GM18511 (cell line): Measurements from ENCODE around the gene MSRB1.
"Not testable (repeated sequence)": the region's sequence is repeated elsewhere in the genome, so short reads cannot be mapped to it uniquely, and the experiment has no call there.

Source experiments
- ATAC-seq: cut with Tn5 transposase; IDR thresholded peaks from one replicate; pipeline ENCODE4 v1.9.1; 2021; ENCODE audit warnings: mild to moderate bottlenecking, moderate library complexity; ENCODE audit not compliant: unreplicated experiment

Gene MSRB1

GRCh38 chr16:1962161-1963153 lies 19.5 kb upstream of the MSRB1 start:
- ATAC-seq = not testable (repeated sequence)

DNA sequence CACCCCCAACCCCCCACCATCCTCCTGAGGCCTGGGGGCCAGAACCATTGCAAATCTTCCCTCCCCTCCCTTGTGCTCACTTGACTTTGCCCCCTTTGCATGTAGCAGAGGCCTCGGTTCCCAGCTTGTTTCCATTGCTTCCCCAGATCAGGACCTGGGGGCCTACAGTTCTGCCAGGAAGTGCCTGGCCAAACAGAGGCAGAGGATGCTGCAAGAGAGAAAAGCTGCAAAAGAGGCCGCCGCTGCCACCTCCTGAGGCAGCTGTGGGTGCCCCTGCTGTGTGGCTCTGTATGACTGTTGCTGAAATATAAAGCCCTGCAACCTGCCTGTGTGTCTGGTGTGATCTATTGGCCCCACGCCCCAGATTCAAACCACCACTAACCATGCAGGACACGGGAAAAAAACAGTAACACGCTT lies 18.7 kb upstream of the MSRB1 start:
- ATAC-seq = no peak

DNA sequence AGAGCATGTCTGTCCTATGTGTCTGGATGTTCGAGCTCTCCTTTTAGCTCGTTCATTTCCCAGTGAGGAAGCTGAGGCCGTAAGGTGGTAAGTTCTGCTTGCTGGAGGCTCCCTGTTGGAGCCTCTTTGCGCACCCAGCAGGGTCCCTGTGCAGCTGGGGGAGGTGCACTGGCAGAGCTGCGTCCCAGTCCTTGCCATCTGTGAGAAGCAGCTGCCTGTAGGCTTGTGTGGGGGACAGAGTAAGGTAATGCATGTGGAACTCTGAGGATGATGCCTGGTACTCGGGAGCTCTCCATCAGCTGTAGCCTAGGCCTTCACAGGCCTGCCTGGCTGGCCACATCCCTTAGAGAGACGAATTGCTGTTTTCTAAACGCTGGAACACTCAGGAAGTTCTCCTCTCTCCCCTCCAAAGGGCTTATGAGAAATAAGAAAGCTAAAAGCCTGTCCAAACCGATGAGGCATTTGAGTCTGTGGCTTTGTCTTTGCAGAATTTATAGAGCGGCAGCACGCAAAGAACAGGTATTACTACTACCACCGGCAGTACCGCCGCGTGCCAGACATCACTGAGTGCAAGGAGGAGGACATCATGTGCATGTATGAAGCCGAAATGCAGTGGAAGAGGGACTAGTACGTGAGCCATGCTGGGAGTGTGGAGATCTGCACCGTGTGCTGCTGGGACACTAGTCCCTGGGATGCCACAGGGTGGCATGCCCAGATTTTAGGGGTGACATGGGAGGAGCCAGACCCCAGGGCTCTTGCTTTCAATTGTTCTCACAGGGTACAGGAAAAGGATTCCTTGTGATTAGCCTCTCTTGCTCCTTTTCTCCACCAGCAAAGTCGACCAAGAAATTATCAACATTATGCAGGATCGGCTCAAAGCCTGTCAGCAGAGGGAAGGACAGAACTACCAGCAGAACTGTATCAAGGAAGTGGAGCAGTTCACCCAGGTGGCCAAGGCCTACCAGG lies 17.9 kb upstream of the MSRB1 start:
- ATAC-seq = no peak

- ATAC-seq = peak; percentile 75
Measured at GRCh38 chr16:1959269-1960039, 16.5 kb upstream of the MSRB1 start, which contains the start of gene NDUFB10. TSS of gene NDUFB10 (plus strand) at chr16:1959538. CDS start at chr16:1959625, 87 bp downstream.

DNA sequence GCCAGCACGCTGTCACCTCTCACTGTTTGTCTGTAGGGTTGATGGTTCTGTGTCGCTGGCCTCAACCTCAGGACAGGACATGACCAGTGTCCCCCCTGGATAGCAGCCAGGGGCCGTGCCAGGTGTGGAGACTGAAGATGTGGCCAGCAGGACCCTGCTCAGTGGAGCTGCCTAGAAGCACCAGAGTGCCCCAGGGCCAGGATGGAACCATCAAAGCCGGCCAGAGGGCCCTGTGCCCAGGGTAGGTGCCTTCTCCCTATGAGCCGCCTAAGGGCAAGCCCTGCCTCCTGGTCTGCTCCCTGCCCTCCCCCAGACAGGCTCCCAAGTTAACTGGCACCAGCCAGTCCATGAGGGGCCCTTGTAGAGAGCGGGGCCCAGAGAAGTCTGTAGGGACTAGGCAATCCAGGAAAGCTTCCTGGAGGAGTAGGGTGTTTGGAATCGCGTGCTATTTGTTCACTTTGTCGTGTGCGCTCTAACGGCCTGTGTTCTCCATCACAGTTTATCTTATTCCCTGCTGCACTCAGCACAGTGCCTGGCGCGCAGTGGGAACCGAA lies 15.8 kb upstream of the MSRB1 start:
- no peak for ATAC-seq

- not testable (repeated sequence) for ATAC-seq
Measured at GRCh38 chr16:1958143-1958491, 15.1 kb upstream of the MSRB1 start.

DNA sequence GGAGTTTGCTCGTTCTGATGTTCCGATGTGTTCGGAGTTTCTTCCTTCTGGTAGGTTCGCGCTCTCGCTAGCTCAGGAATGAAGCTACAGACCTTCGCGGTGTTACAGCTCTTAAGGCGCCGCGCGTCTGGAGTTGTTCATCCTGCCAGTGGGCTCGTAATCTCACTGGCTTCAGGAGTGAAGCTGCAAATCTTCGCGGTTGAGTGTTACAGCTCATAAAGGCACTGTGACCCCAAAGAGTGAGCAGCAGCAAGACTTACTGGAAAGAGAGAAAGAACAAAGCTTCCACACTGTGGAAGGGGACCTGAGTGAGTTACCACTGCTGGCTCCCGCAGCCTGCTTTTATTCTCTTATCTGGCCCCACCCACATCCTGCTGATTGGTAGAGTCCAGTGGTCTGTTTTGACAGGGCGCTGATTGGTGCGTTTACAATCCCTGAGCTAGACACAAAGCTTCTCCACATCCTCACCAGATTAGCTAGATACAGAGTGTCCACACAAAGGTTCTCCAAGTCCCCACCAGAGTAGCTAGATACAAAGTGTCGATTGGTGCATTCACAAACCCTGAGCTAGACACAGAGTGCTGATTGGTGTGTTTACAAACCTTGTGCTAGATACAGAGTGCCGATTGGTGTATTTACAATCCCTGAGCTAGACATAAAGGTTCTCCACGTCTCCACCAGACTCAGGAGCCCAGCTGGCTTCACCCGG lies 14.6 kb upstream of the MSRB1 start:
- ATAC-seq = not testable (repeated sequence)

DNA sequence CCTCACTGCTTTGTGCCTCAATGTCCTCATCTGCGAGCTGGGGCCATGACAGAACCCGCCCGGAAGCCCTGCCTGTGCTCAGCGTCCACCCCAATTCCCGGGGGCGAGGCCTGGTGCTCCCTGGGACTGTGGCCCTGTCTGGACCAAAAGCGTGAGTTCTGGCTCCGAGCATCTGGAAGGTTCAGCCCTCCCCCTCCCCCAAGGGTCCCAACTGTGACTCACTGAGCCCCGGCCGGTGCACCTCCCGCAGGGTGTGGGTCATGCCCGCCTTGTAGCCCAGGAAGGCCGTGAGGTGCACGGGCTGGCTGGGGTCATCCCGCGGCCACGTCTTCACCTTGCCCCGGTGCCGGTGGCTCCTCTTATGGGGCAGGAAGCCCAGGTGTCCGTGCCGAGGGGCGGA lies 10.7 kb upstream of the MSRB1 start:
- no peak for ATAC-seq

DNA sequence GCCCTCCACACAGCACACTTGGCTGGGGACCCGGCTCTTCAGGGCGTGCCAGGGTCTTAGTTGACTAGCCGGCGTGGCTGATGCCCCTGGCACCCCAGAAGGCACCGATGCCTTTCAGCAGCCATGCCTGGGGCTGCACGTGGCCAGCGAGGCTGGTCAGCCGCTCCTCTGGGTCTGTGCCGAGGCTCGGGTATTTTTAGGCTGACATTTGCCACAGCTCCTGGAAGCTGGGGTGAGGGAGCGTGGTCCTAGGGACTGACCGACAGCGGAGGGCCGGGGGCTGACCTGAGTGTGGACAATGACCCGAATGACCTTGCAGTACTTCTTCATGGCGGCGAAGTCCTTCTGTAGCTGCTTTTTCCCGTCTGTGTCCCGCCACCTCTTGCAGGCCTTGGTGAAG lies 7.6 kb upstream of the MSRB1 start:
- ATAC-seq = no peak

- no peak for ATAC-seq
Measured at GRCh38 chr16:1950047-1950446, 7.0 kb upstream of the MSRB1 start.

DNA sequence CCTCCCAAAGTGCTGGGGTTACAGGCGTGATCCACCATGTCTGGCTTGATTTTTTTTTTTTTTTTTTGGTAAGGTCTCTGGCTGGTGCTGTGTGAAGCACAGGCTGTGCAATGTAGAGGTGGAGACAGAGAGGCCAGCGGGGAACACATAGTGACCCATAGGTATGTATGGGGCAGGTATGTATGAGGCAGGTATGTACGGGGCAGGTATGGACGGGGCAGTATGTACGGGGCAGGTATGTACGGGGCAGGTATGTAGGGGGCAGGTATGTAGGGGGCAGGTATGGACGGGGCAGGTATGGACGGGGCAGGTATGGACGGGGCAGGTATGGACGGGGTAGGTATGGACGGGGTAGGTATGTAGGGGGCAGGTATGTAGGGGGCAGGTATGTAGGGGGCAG lies 6.5 kb upstream of the MSRB1 start:
- ATAC-seq = no peak

DNA sequence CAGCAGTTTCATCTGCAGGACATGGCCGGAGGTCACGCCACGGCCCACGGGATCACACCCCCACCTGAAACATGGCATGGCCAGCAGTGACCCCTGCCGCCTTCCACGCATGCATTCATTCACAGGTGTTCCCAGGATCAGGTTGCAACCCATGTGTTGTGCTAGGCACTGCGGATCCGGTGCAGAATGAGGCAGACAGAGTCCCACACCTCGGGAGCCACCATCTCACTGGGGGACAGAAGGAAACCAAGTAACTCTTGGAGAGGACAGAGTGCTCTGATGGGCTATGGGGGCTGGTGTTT lies 4.3 kb upstream of the MSRB1 start:
- ATAC-seq = no peak

DNA sequence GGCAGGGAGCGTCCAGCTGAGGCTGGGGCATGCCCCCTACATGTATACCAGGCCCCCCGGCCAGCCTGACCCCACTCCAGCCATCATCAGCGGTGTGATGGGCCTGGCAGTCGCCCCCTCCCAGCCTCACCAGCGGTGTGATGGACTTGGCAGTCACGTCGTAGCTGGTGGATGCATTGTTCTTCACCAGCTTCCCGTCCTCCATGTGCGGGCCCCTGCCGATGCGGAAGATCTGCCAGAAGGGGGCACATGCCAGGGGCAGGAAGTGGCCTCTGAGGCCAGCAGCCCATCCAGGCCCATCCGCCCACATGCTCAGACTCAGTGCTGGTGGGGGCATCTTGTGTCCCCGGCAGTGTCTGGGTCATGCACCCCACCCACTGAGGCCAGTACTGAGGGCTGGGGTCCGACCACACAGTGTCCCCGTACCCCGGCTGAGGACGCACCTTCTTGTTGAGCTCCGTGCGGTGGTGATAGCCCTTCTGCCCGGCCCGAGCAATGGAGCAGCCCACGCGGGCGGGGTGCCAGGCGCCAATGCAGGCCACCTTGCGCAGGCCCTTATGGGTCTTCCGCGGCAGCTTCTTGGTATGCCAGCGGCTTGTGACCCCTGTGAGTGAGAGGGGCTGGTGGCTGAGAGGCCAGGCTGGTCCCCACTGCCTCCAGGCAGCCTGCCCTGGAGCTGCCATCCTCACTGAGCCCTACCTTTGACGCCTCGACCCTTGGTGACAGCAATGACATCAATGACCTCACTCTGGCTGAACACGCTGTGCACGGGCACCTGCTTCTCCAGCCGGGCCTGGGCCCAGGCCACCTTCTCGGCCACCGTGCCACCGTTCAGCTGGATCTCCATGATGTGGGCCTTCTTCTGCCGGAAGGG lies 3.7 kb upstream of the MSRB1 start:
- no peak for ATAC-seq

DNA sequence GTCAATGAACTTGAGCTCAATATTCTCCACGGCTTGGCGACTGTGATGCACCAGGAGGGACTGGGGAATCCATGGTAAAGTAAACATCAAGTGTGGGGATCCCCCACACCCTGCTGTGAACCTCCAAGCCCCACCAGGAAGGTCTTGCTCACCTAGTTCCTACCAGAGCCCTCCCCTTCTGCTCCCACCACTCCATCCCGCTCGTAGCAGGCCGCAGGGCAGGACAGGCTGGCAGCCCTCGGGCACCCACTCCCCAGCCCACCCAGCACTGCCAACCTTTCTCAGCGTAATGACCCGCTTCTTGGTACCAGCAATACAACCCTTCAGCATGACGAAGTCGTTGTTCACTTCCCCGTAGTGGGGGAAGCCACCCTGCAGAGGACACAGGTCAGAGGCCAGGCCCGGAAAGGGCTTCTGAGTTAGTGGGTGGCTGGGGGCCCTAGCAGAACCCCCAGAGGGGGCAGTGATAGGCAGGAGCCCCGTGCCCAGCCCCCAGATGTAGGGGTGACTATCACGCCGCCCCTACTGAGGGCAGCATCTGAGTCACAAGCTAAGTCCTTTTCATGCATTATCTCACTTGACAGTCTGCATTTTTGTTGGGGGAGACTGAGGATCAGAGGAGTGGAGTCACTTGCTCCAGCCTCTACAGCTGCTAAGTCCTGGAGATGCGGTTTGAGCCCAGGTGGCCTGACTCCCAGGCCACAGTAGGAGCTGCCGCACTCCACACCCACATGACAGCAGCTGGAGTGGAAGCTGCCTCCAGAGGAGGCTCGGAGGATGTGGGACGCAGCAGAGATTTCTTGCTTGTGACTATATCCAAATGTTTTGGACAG lies 2.8 kb upstream of the MSRB1 start:
- no peak for ATAC-seq

- no peak for ATAC-seq
Measured at GRCh38 chr16:1944612-1945199, 1.7 kb upstream of the MSRB1 start.

GRCh38 chr16:1942047-1942809 lies 771 bp downstream of the MSRB1 start:
- no peak for ATAC-seq
